Choroid plexus epithelial cell (primary cell): ENCODE results near the gene RTL1.

Source experiments
- DNase-seq: peaks from one replicate; pipeline ENCODE4 v3.0.0-alpha.2; 2010; ENCODE audit warnings: low read depth
- H3K4me3 ChIP-seq: 2 replicates; pipeline ENCODE4 v1.5.1; 2011; ENCODE audit warnings: low read depth, mild to moderate bottlenecking, control low read depth, low read length, moderate library complexity
- TF ChIP-seq, protein P1 (sequence below): conservative IDR thresholded peaks from 2 replicates; pipeline ENCODE4 v1.5.1; 2011; ENCODE audit warnings: low read depth, mild to moderate bottlenecking, control low read depth, inconsistent platforms, low read length, moderate library complexity

Gene RTL1

DNA sequence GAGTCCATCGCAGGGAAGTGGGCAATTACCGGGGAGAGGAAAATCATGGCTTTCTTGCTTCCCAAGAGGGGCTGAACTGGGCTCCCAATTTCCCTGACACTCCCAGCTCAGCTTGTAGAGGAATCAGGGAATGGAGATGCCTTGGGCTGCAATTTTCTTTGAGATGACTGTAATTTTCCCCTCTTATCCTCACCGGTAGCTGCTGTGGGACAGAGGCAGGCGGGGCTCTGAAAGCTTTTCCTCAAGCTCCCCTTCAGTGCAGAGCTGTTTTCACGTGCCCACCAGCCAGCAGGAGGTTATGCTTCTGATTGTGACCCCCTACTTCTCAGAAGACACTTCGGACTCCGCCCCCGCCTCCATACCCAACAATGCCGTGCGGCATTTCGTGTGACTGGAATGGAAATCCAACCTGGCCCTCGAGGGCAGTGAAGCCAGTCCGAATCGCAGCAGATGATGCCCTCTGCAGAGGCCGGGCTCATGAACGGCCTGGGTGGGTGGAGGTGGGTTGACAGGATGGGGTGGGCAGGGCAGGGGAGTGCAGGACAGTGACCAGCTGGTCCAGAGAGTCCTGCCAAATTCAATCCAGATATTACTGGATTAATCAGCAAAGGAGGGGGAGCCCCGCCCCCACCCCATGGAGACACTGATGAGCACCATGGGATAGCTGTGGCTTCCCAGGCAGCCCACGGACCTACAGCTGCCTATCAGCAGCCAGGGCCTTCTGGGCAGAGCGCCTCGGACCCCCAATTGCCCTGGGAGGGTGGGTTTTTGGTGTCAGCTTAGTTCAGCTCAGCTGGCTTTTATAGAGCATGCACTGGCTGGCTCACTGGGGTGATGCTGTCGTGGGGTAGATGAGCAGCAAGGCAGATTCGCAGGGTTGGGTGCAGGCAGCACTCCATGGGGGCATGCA lies 37.6 kb downstream of the RTL1 start:
- no peak for DNase-seq
- H3K4me3 ChIP-seq = no peak overlapping the region

DNA sequence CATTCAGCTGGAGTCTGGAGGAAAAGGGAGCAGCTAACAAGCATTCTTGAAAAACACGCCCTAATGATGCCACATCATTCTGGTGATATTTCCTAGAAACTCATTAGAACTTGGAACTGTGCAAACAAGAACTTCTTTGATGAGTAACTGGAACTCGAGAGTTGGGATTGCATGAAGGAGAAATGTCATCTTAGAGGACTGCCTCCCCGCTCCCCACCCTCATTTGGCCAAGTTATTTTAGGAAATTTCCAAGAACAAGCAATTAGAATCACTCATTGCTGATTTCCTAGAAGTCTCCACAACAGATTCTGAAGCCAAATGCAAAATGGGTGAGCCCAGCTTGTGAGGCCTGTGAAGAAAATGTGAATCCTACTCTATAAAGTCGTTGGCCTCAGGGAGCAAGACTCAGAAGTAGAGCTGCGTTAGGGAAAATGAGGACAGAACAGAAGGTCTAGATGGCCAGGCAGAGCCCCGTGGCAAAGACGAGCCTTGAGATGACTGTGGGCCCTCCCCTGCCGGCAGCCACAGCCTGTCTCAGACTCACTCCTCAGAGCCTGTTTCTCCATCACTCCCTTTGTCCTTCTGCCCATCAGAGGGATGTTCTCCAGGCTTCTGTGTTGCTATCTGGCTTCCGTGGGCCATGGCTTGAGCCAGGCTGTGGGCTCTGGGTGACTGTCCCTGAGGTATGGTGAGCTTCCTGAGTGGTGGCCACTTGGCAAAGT lies 38.4 kb downstream of the RTL1 start:
- no peak for DNase-seq
- TF ChIP-seq, protein P1, sequence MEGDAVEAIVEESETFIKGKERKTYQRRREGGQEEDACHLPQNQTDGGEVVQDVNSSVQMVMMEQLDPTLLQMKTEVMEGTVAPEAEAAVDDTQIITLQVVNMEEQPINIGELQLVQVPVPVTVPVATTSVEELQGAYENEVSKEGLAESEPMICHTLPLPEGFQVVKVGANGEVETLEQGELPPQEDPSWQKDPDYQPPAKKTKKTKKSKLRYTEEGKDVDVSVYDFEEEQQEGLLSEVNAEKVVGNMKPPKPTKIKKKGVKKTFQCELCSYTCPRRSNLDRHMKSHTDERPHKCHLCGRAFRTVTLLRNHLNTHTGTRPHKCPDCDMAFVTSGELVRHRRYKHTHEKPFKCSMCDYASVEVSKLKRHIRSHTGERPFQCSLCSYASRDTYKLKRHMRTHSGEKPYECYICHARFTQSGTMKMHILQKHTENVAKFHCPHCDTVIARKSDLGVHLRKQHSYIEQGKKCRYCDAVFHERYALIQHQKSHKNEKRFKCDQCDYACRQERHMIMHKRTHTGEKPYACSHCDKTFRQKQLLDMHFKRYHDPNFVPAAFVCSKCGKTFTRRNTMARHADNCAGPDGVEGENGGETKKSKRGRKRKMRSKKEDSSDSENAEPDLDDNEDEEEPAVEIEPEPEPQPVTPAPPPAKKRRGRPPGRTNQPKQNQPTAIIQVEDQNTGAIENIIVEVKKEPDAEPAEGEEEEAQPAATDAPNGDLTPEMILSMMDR = no peak

More for the DNA sequence above, 37.6 kb downstream of the RTL1 start:
- TF ChIP-seq, protein P1 = no peak

DNA sequence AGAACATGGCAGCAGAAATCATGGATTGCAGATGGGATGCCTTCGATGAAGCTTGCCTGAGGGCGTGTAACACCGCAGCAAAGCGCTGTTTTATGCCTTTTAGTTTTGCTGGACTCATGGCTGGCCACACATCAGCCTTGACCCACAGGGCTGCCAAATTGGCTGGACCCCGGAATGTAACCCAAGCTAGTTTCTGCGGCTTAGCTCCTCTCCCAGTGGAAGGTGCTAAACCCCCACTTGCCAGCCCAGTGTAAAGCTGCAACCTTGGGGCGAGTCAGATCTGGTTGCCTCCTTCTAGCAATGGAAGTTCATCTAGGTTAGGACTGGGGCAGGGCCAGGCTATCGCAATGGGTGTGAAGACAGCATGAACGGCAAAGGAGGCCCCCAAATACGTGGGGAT lies 39.3 kb downstream of the RTL1 start:
- TF ChIP-seq, protein P1 = no peak
- no peak for DNase-seq
- H3K4me3 ChIP-seq = no peak overlapping the region

More for the DNA sequence above, 38.4 kb downstream of the RTL1 start:
- H3K4me3 ChIP-seq = no peak overlapping the region

DNA sequence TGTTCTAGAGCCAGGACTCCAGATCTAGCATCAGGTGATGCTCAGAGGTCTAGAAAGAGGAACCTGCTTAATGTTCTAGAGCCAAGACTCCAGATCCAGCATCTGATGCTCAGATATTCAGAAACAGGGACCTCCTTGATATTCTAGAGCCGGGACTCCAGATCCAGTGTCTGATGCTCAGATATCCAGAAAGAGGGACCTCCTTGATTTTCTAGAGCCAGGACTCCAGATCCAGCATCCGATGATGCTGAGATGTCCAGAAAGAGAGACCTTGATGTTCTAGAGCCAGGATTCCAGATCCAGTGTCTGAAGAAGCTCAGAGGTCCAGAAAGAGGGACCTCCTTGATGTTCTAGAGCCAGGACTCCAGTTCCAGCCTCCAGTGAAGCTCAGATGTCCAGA lies 40.7 kb downstream of the RTL1 start:
- no peak for DNase-seq
- TF ChIP-seq, protein P1 = no peak
- H3K4me3 ChIP-seq = no peak overlapping the region

DNA sequence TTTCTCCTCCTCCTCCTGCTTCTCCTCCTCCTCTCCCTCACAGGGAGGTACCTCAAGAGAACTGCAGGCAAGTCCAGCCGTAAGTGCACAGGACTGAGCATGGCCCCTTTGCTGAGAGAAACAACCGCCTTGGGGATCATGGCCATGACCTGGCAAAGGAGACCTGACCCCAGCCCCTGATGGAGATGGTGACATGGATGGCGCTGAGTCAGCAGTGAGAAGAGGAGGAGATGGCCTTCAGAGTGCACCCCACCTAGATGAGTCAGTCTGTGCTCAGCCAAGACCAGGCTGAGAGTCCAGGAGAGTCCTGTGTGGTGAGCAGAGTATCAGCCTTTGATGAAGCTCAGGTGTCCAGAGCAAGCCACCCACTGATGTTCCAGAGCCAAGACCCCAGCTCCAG lies 41.2 kb downstream of the RTL1 start:
- no peak overlapping the region for H3K4me3 ChIP-seq
- peak; percentile 29 for DNase-seq

DNA sequence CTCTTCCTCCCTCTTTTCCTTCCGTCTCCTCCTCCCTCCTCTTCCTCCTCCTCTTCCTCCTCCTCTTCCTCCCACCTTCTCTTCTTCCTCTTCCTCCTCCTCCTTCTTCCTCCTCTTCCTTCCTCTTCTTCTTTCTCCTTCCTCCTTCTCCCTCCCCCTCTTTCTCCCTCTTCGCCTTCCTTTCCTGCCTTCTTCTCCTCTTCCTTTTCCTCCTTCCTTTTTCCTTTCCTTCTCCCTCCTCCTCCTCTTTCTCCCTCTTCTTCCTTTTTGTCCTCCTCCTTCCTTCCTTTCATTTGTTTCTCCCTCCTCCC lies 41.6 kb downstream of the RTL1 start:
- no peak overlapping the region for H3K4me3 ChIP-seq
- DNase-seq = no peak
- TF ChIP-seq, protein P1 = no peak

More for the DNA sequence above, 41.2 kb downstream of the RTL1 start:
- TF ChIP-seq, protein P1 = no peak
